GM19467 (cell line): Measurements from ENCODE around the gene AGPAT1.
"Not testable (repeated sequence)": the region's sequence is repeated elsewhere in the genome, so short reads cannot be mapped to it uniquely, and the experiment has no call there.

Experiments
- ATAC-seq: cut with Tn5 transposase; IDR thresholded peaks from one replicate; pipeline ENCODE4 v1.9.1; 2021; ENCODE audit warnings: mild to moderate bottlenecking, moderate library complexity; ENCODE audit not compliant: unreplicated experiment

The AGPAT1 gene

GRCh38 chr6:32151181-32151862 lies 24.6 kb downstream of the AGPAT1 start:
- no peak for ATAC-seq

- ATAC-seq: no peak
Observed at GRCh38 chr6:32149932-32150870, 25.7 kb downstream of the AGPAT1 start.

- no peak for ATAC-seq
Observed at GRCh38 chr6:32149092-32149755, 26.7 kb downstream of the AGPAT1 start.

DNA sequence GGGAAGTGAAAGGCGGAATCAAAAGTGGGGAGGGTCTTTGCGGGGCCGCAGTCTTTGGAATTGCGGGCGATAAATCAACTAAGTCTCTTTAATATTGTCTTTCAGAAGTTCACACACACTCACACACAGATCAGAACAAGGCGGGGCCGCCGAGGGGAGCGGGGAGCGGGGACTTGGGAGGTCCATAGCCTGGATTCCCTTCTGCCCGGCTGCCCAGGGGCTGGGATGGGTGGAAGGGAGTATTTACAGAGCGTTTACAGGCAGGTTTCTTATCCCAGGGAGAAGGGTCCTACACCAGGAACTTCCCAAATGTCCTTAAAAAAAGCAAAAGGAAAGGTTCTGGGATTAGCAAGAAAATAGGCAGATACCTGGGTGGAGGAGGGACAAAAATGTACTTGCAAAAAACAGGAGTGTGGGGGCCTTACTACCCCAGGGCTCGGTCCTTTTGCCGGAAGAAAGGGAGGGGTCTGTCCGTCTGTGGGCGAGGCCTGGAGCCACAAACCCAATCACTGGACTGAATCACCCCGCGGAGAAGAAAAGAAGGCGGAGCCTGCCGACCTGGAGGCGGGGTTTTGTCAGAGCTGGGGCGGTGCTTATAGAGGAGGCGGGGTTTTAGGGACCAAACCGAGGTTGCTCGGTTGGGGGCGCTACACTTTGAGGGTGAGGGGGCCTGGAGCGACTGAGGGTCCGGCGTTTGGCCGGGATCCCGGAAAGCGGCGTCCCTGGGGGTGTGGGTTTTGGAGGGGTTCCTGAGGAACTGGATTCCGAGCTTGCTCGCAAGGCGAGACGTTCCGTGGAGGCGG lies 27.4 kb downstream of the AGPAT1 start:
- no peak for ATAC-seq

- ATAC-seq: no peak
Observed at GRCh38 chr6:32147401-32148132, 28.3 kb downstream of the AGPAT1 start.

GRCh38 chr6:32146687-32147086 lies 29.2 kb downstream of the AGPAT1 start:
- ATAC-seq: no peak

GRCh38 chr6:32146287-32146686 lies 29.6 kb downstream of the AGPAT1 start:
- no peak for ATAC-seq

DNA sequence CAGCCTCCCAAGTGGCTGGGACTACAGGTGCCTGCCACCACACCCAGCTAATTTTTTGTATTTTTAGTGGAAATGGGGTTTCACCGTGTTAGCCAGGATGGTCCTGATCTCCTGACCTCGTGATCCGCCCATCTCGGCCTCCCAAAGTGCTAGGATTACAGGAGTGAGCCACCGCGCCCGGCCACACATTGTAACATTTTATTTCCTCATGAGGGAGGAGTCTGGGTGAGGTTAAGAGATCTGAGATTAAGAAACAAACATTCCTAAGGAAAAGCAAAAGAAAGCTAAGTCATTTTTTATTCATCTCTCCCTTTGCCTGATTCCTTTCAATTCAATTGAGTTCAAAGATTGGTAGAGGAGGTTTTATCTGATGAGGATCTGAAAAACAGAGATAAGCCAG lies 31.6 kb downstream of the AGPAT1 start:
- ATAC-seq: not testable (repeated sequence)

DNA sequence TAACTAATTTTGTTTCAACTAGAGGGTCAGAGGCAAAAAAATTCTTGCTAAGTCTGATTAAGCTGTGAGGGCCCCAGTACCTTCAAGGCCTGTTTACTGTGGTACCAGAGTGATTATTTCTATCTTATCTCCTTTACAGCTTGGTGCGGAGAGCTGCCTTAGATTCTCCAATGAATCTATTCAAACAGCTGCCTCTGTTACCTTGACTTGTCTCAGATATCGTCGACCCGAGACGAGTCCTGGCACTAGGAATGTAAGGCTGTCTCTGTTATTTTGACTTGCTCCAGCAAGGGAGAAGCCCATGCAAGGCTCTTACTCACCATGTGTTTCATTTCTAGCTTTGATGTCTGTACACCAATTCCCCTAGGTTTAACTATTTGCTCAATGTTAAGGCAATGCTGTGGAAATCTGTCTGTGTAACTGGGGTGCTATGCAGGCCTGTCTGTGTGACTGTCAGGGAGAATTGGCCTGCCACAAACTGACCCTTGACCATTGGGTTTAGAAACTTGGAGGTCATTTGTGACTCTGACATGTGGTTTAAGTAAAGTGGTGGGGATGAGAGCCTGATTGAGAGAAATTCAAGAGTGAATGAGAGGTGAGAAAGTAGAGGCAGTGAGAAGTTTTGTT lies 35.4 kb downstream of the AGPAT1 start:
- ATAC-seq: no peak

DNA sequence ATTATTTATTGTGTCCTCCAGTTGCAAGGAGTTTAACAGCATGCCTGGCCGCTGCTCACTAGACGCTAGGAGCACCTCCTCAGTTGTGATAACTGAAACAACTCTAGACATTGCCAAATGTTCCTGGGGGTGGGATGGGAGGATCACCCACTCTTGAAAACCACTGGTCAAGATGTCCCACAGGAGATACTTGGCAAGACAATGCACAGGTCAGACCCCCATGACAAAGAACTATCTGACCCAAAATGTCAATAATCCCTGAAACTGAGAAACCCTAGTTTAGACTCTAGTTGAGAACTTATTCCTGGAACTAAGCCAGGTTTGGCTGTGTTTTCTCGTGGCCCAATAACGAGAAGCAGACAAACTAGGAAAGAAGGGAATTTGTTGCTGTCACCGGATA lies 36.3 kb downstream of the AGPAT1 start:
- ATAC-seq: no peak

DNA sequence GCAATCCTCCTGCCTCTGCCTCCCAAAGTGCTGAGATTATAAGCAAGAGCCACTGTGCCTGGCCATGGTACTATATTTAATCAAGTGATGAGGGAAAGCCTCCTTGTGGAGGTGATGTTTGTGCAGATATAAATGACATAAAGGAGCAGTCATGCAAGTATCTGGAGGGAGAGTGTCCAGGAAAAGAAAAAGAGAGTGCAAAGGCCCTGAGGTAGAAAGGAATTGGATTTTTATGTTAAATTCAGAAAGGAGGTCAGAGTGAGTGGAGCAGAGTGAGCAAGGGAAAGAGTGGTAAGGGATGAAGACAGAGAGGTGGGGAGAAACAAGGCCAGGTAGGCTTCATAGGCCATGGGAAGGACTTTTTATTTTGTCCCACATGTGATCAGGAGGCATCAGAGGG lies 38.4 kb downstream of the AGPAT1 start:
- ATAC-seq: no peak

GRCh38 chr6:32133786-32134185 lies 42.1 kb downstream of the AGPAT1 start:
- ATAC-seq: no peak

GRCh38 chr6:32132110-32132509 lies 43.8 kb downstream of the AGPAT1 start:
- no peak for ATAC-seq

DNA sequence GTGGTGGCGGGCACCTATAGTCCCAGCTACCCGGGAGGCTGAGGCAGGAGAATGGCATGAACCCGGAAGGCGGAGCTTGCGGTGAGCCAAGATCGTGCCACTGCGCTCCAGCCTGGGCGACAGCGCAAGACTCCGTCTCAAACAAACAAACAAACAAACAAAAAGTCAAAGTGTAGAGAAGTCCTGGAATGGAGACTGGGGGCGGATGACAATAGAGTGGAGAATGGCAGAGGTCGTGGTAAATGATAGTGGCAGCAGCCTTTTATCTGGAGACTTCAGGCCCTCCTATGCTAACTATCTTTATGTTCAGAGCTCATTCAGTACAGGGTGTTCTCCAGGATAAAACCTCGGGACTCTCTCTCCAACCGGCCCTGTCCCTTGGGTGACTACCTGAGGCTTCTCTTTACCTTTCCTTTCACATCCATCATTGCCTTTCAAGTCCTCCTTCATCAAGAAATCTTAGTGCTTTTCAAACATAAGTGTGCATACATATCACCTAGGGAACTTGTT lies 44.4 kb downstream of the AGPAT1 start:
- no peak for ATAC-seq

DNA sequence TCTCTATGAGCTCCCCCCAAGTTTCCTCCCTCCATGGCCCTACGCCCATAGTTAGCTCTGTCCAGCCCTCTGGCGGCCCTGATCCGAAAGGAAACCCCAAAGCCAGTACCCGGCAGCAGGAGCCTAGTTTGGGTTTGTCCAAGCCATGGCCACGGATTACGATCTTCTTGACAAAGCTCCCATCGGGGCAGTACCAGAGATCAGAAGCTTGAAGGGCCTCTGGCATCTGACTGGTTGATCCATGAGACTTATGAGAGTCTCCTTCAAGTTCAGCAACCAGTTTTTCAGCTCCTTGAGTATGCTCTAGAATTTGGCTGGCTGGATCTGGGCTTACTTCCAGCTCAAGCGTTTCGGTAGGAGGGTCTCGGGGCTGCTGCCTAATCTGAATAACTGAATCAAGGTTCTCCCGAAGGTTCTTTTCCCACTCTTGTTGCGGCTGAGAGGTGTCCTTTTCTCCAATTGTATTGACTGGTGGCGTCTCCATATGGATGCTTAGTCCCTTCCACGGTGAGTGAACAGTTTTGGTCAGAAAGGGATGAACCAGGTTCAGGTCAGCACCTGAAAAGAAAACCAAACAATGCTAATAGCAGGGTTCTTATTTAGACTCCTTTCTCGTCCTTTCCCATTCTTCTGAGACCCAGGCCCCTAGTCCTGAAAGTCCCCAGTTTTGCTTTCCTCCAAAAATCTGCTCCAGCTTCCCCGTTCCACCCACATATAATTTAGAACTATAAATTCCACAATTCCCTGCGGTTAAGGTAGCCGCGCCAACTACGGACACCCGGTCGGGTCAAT lies 46.4 kb downstream of the AGPAT1 start:
- ATAC-seq: no peak

DNA sequence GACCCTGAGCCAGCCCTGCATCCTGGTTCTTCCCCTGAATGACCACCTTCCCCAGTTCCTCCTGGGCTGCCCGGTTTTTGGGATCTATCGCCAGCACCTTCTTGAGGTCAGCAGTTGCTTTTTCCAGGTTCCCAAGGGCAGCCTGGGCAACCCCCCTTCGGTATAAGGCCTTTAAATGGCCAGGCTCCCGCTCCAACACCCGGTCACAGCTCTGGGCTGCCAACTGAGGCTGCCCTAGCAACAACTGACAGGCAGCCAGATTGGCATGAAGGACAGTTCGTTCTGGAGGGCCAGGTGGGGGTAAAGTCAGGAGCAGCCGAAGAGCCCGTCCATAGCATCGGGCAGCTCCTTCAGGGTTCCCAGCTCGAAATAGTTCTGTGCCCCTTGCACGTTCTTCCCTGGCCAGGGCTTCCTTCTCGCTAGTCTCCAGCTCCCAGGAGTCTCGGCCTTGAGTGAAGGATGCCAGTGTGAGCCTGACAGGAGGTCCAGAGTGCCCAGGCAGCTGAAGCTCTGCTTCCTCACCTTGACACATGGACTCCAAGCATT lies 47.1 kb downstream of the AGPAT1 start:
- ATAC-seq: no peak

DNA sequence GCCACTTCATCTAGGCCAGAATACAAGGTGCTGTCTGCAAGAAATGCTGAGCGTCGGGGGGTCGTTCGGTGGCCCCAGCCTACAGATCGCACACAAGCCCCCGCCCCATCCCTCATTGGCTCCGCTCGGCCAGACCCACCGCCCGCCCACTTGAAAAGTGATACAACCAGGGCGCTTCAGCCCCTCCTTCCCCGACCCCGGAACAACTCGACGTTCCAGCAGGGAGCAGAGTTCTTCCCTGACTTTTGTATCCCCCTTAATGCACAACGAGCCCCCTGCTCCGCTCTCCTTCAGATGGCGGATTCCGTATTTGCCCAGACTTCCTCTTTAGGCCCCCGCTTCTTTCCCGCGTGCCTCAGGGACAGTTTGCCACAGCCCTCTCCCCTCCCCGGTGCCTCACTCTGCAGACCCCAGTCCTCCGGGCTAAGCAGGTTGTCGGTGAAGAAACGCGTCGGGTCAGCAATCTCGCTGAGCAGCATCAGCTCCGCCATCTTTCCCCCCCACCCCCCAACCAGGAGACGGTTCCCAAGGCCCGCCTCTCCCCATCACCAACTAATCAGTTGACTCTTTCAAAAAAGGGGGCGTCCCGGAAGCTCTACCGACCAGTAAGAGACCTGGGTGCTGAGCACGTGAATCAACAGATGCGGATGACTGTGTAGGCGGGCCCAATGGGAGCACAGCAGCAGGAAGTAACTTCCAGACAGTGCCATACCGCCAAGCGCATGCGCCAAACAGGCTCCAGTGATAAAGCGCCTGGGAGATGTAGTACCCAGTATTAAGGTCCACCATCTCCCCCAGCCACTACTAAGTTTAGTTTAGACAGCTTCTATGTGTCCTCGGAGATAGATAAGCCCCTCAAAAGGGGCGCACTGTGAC lies 47.9 kb downstream of the AGPAT1 start, which contains the start of gene ATF6B:
ATF6B (minus strand) TSS at position 530 of the 876 bp plus-strand sequence; CDS start at position 491, 39 bp downstream.
- peak; percentile 85 for ATAC-seq
